Loucy (cell line): ENCODE measurements around the gene TMEM170A.

Experiments used
- H2AFZ ChIP-seq: fragments of 200-600 bp; sonication (generic); 2 replicates; pipeline ENCODE4 v1.6.0; 2016; ENCODE audit warnings: antibody characterized with exemption, mild to moderate bottlenecking, low read length, moderate library complexity
- H3F3A ChIP-seq: fragments of 200-600 bp; 2 replicates; pipeline ENCODE4 v1.6.0; 2016; ENCODE audit warnings: antibody characterized with exemption, low read depth, mild to moderate bottlenecking
- H3K27me3 ChIP-seq: fragments of 200-600 bp; sonication (generic); 2 replicates; pipeline ENCODE4 v1.6.1; 2014; ENCODE audit warnings: low read length, mild to moderate bottlenecking; ENCODE audit not compliant: insufficient read depth, poor library complexity, severe bottlenecking
- H3K36me3 ChIP-seq: fragments of 200-600 bp; sonication (generic); 2 replicates; pipeline ENCODE4 v1.6.1; 2016; ENCODE audit warnings: low read length; ENCODE audit not compliant: insufficient read depth
- H3K4me1 ChIP-seq: fragments of 200-600 bp; sonication (generic); 2 replicates; pipeline ENCODE4 v1.5.1; 2014; ENCODE audit warnings: low read length, mild to moderate bottlenecking; ENCODE audit not compliant: insufficient read depth, poor library complexity, severe bottlenecking
- H3K4me2 ChIP-seq: fragments of 200-600 bp; sonication (generic); 2 replicates; pipeline ENCODE4 v1.6.0; 2014; ENCODE audit warnings: antibody characterized with exemption, low read length, low read depth, mild to moderate bottlenecking; ENCODE audit not compliant: poor library complexity, severe bottlenecking
- H3K4me3 ChIP-seq: fragments of 200-600 bp; sonication (generic); 2 replicates; pipeline ENCODE4 v1.5.1; 2014; ENCODE audit warnings: low read length, mild to moderate bottlenecking, mixed read lengths; ENCODE audit not compliant: poor library complexity, severe bottlenecking
- H3K79me2 ChIP-seq: fragments of 200-600 bp; sonication (generic); 2 replicates; pipeline ENCODE4 v1.6.1; 2014; ENCODE audit warnings: low read length; ENCODE audit not compliant: insufficient read depth
- H3K9ac ChIP-seq: fragments of 200-600 bp; sonication (generic); 2 replicates; pipeline ENCODE4 v1.6.0; 2014; ENCODE audit warnings: mild to moderate bottlenecking, low read depth, low read length, moderate library complexity; ENCODE audit not compliant: poor library complexity, severe bottlenecking
- H3K9me2 ChIP-seq: fragments of 200-600 bp; sonication (generic); replicated peaks from 2 replicates; pipeline ENCODE4 v1.6.1; 2016; ENCODE audit warnings: low read depth, low read length, mixed read lengths
- H3K9me3 ChIP-seq: fragments of 200-600 bp; sonication (generic); 2 replicates; pipeline ENCODE4 v1.6.1; 2014; ENCODE audit warnings: mild to moderate bottlenecking, antibody characterized with exemption, low read length, low read depth; ENCODE audit not compliant: insufficient read depth
- H4K20me1 ChIP-seq: fragments of 200-600 bp; sonication (generic); 2 replicates; pipeline ENCODE4 v1.6.0; 2014; ENCODE audit warnings: antibody characterized with exemption, low read length, mild to moderate bottlenecking; ENCODE audit not compliant: insufficient read depth, poor library complexity, severe bottlenecking
- EZH2phosphoT487 ChIP-seq: fragments of 200-600 bp; IDR thresholded peaks from 2 replicates; pipeline ENCODE4 v1.6.1; 2018; ENCODE audit warnings: antibody characterized with exemption, mild to moderate bottlenecking, moderate library complexity, borderline replicate concordance
- TF ChIP-seq, protein P1 (sequence below): fragments of 200-600 bp; sonication (generic); conservative IDR thresholded peaks from 2 replicates; pipeline ENCODE4 v1.5.1; 2014; ENCODE audit warnings: mild to moderate bottlenecking, antibody characterized with exemption, low read length

Gene TMEM170A

GRCh38 chr16:75402821-75403475 lies 61.5 kb downstream of the TMEM170A start:
- no peaks in the 10 kb centered on the region for H3K79me2 ChIP-seq
- no peaks in the 10 kb centered on the region for H3K27me3 ChIP-seq
- H3K4me2 ChIP-seq = no peak overlapping the region
- no peaks in the 10 kb centered on the region for H3F3A ChIP-seq
- H3K36me3 ChIP-seq = peaks cover 13% of the 10 kb centered on the region; the same call in 1 of the 2 replicates
- H3K9me3 ChIP-seq = no peaks in the 10 kb centered on the region
- H2AFZ ChIP-seq = no peak overlapping the region
- H3K4me1 ChIP-seq = no peaks in the 10 kb centered on the region
- H3K9me2 ChIP-seq = no peaks in the 10 kb centered on the region
- no peak overlapping the region for H3K4me3 ChIP-seq
- no peak overlapping the region for H3K9ac ChIP-seq
- TF ChIP-seq EZH2phosphoT487 = no peak
- TF ChIP-seq, protein P1, sequence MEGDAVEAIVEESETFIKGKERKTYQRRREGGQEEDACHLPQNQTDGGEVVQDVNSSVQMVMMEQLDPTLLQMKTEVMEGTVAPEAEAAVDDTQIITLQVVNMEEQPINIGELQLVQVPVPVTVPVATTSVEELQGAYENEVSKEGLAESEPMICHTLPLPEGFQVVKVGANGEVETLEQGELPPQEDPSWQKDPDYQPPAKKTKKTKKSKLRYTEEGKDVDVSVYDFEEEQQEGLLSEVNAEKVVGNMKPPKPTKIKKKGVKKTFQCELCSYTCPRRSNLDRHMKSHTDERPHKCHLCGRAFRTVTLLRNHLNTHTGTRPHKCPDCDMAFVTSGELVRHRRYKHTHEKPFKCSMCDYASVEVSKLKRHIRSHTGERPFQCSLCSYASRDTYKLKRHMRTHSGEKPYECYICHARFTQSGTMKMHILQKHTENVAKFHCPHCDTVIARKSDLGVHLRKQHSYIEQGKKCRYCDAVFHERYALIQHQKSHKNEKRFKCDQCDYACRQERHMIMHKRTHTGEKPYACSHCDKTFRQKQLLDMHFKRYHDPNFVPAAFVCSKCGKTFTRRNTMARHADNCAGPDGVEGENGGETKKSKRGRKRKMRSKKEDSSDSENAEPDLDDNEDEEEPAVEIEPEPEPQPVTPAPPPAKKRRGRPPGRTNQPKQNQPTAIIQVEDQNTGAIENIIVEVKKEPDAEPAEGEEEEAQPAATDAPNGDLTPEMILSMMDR = peak; percentile 75
- H4K20me1 ChIP-seq = no peaks in the 10 kb centered on the region

- Histone ChIP-seq H4K20me1 (no peaks in the 10 kb centered on the region), H3K27me3 (no peaks in the 10 kb centered on the region), H2AFZ (no peak overlapping the region), H3K4me2 (no peak overlapping the region), H3K9me2 (no peaks in the 10 kb centered on the region), H3K9me3 (no peaks in the 10 kb centered on the region), H3K36me3 (peaks cover 13% of the 10 kb centered on the region; the same call in 1 of the 2 replicates), H3K4me3 (no peak overlapping the region), H3K9ac (no peak overlapping the region), H3K4me1 (no peaks in the 10 kb centered on the region), H3F3A (no peaks in the 10 kb centered on the region), H3K79me2 (no peaks in the 10 kb centered on the region)
- TF ChIP-seq, protein P1 = no peak
- no peak for TF ChIP-seq EZH2phosphoT487
Observed at GRCh38 chr16:75402159-75402820, 62.2 kb downstream of the TMEM170A start.

- Histone ChIP-seq H3K79me2 (no peaks in the 10 kb centered on the region), H3K9me2 (no peaks in the 10 kb centered on the region), H4K20me1 (no peaks in the 10 kb centered on the region), H3K4me3 (no peak overlapping the region), H2AFZ (no peak overlapping the region), H3K9ac (no peak overlapping the region), H3F3A (no peaks in the 10 kb centered on the region), H3K36me3 (peaks cover 13% of the 10 kb centered on the region; the same call in 1 of the 2 replicates), H3K27me3 (no peaks in the 10 kb centered on the region), H3K9me3 (no peaks in the 10 kb centered on the region), H3K4me1 (no peaks in the 10 kb centered on the region), H3K4me2 (no peak overlapping the region)
- TF ChIP-seq, protein P1 = no peak
- TF ChIP-seq EZH2phosphoT487 = no peak
Observed at GRCh38 chr16:75401691-75402090, 62.8 kb downstream of the TMEM170A start.
